B cell (primary cell): ENCODE results near the gene RBP2.

Source experiments
- EZH2 ChIP-seq: IDR thresholded peaks from 2 replicates; pipeline ENCODE4 v1.6.1; 2012; ENCODE audit warnings: borderline replicate concordance, low read depth, mild to moderate bottlenecking, moderate library complexity, low read length; ENCODE audit not compliant: insufficient read depth, poor library complexity, severe bottlenecking
- TF ChIP-seq, protein P1 (sequence below): fragments of 200-600 bp; IDR thresholded peaks from one replicate; pipeline ENCODE4 v1.8.0; 2022; ENCODE audit warnings: antibody characterized with exemption, mild to moderate bottlenecking

DNA sequence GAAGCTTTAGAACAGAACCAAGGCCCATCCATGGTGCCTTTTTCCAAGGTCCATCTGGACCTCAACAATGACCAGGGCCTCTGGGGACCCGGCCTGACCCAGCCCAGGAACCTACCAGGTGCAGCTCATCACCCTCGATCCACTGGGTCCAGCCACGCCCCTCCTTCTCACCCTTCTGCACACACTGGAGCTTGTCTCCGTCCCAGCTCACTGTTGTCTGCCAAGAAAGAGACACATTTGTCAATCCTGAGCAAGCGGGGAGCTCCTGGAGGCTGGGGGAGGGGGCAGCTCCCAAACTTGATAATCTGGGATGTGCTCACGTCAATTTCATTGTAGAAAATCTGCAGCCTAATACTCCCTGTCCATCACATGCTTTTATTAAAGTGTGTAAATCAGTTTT lies 42.0 kb upstream of the RBP2 start:
- TF ChIP-seq, protein P1, sequence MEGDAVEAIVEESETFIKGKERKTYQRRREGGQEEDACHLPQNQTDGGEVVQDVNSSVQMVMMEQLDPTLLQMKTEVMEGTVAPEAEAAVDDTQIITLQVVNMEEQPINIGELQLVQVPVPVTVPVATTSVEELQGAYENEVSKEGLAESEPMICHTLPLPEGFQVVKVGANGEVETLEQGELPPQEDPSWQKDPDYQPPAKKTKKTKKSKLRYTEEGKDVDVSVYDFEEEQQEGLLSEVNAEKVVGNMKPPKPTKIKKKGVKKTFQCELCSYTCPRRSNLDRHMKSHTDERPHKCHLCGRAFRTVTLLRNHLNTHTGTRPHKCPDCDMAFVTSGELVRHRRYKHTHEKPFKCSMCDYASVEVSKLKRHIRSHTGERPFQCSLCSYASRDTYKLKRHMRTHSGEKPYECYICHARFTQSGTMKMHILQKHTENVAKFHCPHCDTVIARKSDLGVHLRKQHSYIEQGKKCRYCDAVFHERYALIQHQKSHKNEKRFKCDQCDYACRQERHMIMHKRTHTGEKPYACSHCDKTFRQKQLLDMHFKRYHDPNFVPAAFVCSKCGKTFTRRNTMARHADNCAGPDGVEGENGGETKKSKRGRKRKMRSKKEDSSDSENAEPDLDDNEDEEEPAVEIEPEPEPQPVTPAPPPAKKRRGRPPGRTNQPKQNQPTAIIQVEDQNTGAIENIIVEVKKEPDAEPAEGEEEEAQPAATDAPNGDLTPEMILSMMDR = no peak
- no peak for TF ChIP-seq EZH2
